GM12878 (cell line): ENCODE results near the gene NKX1-1. TPM values are rescaled to one million over a fixed set of nuclear protein-coding genes. Genes with fewer than 3 reads are reported as not detected.

Source experiments
- ATAC-seq: fragments of 200-7000 bp; cut with Tn5 transposase; 3 replicates; pipeline ENCODE4 v1.9.1; 2020; ENCODE audit warnings: mild to moderate bottlenecking, moderate library complexity
- BruUV-seq: library from RNA; stranded (reverse); fragments of 400-500 nt; replicated peaks from 2 replicates; lab custom pipeline; 2021; lab: Mats Ljungman, UMichigan
- CTCF ChIA-PET: fragments of 300-600 bp; sonication (Branson Sonifier 250); formaldehyde crosslinking; extraction: SDS; loops from one replicate; lab custom pipeline; 2021; ENCODE audit warnings: inconsistent platforms; lab: Yijun Ruan, JAX
- POLR2A ChIA-PET: fragments of 350-600 bp; formaldehyde crosslinking; extraction: SDS; loops from one replicate; lab custom pipeline; 2021; ENCODE audit warnings: inconsistent platforms; lab: Charles Lee
- RAD21 ChIA-PET: fragments of 300-600 bp; sonication (Branson Sonifier 250); formaldehyde crosslinking; loops from one replicate; lab custom pipeline; 2023; ENCODE audit warnings: antibody characterized with exemption; ENCODE audit not compliant: unreplicated experiment; lab: Charles Lee
- SMC1A ChIA-PET: fragments of 300-600 bp; sonication (Branson Sonifier 250); formaldehyde crosslinking; loops from one replicate; lab custom pipeline; 2023; ENCODE audit not compliant: unreplicated experiment, uncharacterized antibody; lab: Charles Lee
- DNase-seq: peaks from one replicate; pipeline ENCODE4 v3.0.0-alpha.2; 2011; ENCODE audit warnings: low read depth, low spot score
- FAIRE-seq: peaks from 3 replicates; lab custom pipeline; 2011; peaks lifted over from hg19 to GRCh38; lab: Jason Lieb, UNC
- H2AFZ ChIP-seq: 2 replicates; pipeline ENCODE4 v1.6.0; 2011; ENCODE audit warnings: low read depth, low read length, control low read depth; ENCODE audit not compliant: control insufficient read depth
- H3K27ac ChIP-seq: 2 replicates; pipeline ENCODE4 v1.5.1; 2011; ENCODE audit warnings: control low read depth; ENCODE audit not compliant: control insufficient read depth, insufficient read depth
- H3K27me3 ChIP-seq, 2 experiments: replicated peaks in 1 of 2; 2 replicates each; pipeline versions ENCODE4 v1.6.0 to v1.6.1; 2011; ENCODE audit warnings: low read length in 1 of 2; ENCODE audit not compliant: control insufficient read depth in 2 of 2, insufficient read depth in 2 of 2
- H3K36me3 ChIP-seq, 2 experiments: 2 replicates each; pipeline ENCODE4 v1.5.1; 2011; ENCODE audit warnings: low read length in 1 of 2; ENCODE audit not compliant: control insufficient read depth in 2 of 2, insufficient read depth in 2 of 2
- H3K4me1 ChIP-seq: 2 replicates; pipeline ENCODE4 v1.6.1; 2011; ENCODE audit warnings: mild to moderate bottlenecking, low read length, moderate library complexity, mixed read lengths; ENCODE audit not compliant: control insufficient read depth, insufficient read depth
- H3K4me2 ChIP-seq: 2 replicates; pipeline ENCODE4 v1.6.0; 2011; ENCODE audit warnings: control low read depth; ENCODE audit not compliant: control insufficient read depth, insufficient read depth
- H3K4me3 ChIP-seq: fragments of 200-600 bp; sonication (generic); 2 replicates; pipeline ENCODE4 v1.5.1; 2016
- H3K79me2 ChIP-seq: 2 replicates; pipeline ENCODE4 v1.6.0; 2011; ENCODE audit warnings: low read length; ENCODE audit not compliant: control insufficient read depth, insufficient read depth
- H3K9ac ChIP-seq: 2 replicates; pipeline ENCODE4 v1.8.0; 2011; ENCODE audit warnings: low read length, control low read depth, mixed read lengths; ENCODE audit not compliant: control insufficient read depth, insufficient read depth
- H3K9me3 ChIP-seq: replicated peaks from 3 replicates; pipeline ENCODE4 v1.5.1; 2011; ENCODE audit warnings: mild to moderate bottlenecking, low read length; ENCODE audit not compliant: control insufficient read depth, insufficient read depth
- H4K20me1 ChIP-seq: 2 replicates; pipeline ENCODE4 v1.6.0; 2011; ENCODE audit not compliant: control insufficient read depth, insufficient read depth
- CREB1 ChIP-seq: IDR thresholded peaks from 2 replicates; pipeline ENCODE4 v1.6.1; 2012; ENCODE audit warnings: low read depth, mild to moderate bottlenecking, inconsistent platforms
- NFXL1 ChIP-seq: fragments of 450-650 bp; IDR thresholded peaks from 2 replicates; pipeline ENCODE4 v1.6.1; 2017; ENCODE audit warnings: antibody characterized with exemption, mild to moderate bottlenecking, borderline replicate concordance
- POLR2A ChIP-seq: IDR thresholded peaks from 2 replicates; pipeline ENCODE4 v1.6.1; 2011; ENCODE audit warnings: low read depth, mild to moderate bottlenecking, low read length
- ZNF24 ChIP-seq: fragments of 450-650 bp; IDR thresholded peaks from 2 replicates; pipeline ENCODE4 v1.6.1; 2017; ENCODE audit warnings: antibody characterized with exemption, mild to moderate bottlenecking
- ZNF622 ChIP-seq: fragments of 450-650 bp; IDR thresholded peaks from 2 replicates; pipeline ENCODE4 v1.6.1; 2017; ENCODE audit warnings: mild to moderate bottlenecking, inconsistent platforms
- WGBS: methylation state at CpG from one replicate; pipeline ENCODE4 v1.1.6; 2016; ENCODE audit warnings: low lambda C conversion rate; ENCODE audit not compliant: insufficient replicate concordance, insufficient coverage; ENCODE audit errors: missing lambda C conversion rate; 5-methylcytosine and 5-hydroxymethylcytosine counted together
- in situ Hi-C: fragments of 300-500 bp; cut with MboI; formaldehyde crosslinking; loops from 9 replicates; pipeline ENCODE4 v1.14.3; 2018; ENCODE audit warnings: mixed read lengths
- intact Hi-C: fragments of 100-400 bp; cut with micrococcal nuclease; formaldehyde crosslinking; loops from one replicate; pipeline ENCODE4 v1.14.2; 2022; ENCODE audit not compliant: unreplicated experiment
- polyA plus RNA-seq, 11 experiments: library from polyadenylated mRNA; depleted of rRNA in 4 of 11; unstranded in 6 of 11; stranded (reverse) in 5 of 11; fragments of >200 nt; fragmentation: Nextera tagmentation in 4 of 11; fragmentation: Illumina TruSeq in 1 of 11; extraction: Ambion mirVana in 4 of 11; extraction: Trizol in 1 of 11; gene quantifications; 1 replicate in 1 of 11; 2 replicates in 10 of 11; pipeline versions ENCODE4 v1.2.1 to v1.2.3, GENCODE V29; 2011 to 2016; ENCODE audit warnings: inconsistent platforms in 2 of 11, missing spikeins in 2 of 11, low read depth in 1 of 11
- total RNA-seq, 4 experiments: library from RNA; depleted of rRNA in 3 of 4; stranded (reverse); fragments of >200 nt in 3 of 4; fragmentation: Illumina TruSeq in 1 of 4; extraction: Trizol in 1 of 4; gene quantifications; 2 replicates each; pipeline versions ENCODE4 v1.2.1 to v1.2.3, GENCODE V29; 2013 to 2021
- TF ChIP-seq, protein P1 (sequence below): IDR thresholded peaks from 2 replicates; pipeline ENCODE4 v1.6.1; 2012; ENCODE audit warnings: low read depth, low read length, improper control_type of control experiment
- TF ChIP-seq, protein P2 (sequence below): fragments of 450-650 bp; formaldehyde crosslinking; IDR thresholded peaks from 2 replicates; pipeline ENCODE4 v1.5.0; 2022; ENCODE audit warnings: mild to moderate bottlenecking, missing genetic modification characterization

Gene NKX1-1
- total and polyA plus RNA-seq, 10 of the 15 experiments (the other 5 are each of a cell fraction or from before 2014, with no cell fraction given): not detected

DNA sequence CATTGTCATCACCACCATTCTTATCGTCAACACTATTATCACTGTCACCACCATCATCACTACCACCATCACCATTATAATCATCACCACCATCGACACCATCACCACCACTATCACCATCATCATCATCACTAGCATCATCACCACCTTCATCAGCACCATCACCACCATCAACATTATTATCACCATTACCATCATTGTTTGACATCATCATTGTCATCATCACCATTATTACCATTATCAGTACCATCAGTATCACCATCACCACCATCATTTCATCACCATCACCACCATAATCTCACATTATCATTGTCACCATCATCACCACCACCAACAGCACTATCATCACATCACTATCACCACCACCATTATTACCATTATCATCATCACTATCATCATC lies 47.5 kb upstream of the NKX1-1 start:
- H3K9me3 ChIP-seq: no peaks in the 10 kb centered on the region; the same call in 2 of the 3 replicates
- TF ChIP-seq POLR2A (no peak), ZNF24 (no peak), NFXL1 (no peak), ZNF622 (no peak), CREB1 (no peak)
- TF ChIP-seq, protein P1, sequence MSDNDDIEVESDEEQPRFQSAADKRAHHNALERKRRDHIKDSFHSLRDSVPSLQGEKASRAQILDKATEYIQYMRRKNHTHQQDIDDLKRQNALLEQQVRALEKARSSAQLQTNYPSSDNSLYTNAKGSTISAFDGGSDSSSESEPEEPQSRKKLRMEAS: no peak
- TF ChIP-seq, protein P2, sequence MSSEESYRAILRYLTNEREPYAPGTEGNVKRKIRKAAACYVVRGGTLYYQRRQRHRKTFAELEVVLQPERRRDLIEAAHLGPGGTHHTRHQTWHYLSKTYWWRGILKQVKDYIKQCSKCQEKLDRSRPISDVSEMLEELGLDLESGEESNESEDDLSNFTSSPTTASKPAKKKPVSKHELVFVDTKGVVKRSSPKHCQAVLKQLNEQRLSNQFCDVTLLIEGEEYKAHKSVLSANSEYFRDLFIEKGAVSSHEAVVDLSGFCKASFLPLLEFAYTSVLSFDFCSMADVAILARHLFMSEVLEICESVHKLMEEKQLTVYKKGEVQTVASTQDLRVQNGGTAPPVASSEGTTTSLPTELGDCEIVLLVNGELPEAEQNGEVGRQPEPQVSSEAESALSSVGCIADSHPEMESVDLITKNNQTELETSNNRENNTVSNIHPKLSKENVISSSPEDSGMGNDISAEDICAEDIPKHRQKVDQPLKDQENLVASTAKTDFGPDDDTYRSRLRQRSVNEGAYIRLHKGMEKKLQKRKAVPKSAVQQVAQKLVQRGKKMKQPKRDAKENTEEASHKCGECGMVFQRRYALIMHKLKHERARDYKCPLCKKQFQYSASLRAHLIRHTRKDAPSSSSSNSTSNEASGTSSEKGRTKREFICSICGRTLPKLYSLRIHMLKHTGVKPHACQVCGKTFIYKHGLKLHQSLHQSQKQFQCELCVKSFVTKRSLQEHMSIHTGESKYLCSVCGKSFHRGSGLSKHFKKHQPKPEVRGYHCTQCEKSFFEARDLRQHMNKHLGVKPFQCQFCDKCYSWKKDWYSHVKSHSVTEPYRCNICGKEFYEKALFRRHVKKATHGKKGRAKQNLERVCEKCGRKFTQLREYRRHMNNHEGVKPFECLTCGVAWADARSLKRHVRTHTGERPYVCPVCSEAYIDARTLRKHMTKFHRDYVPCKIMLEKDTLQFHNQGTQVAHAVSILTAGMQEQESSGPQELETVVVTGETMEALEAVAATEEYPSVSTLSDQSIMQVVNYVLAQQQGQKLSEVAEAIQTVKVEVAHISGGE (CRISPR knock-in tag): no peak
- no peak for FAIRE-seq
- H3K4me1 ChIP-seq: no peaks in the 10 kb centered on the region
- no peak for ATAC-seq
- no peaks in the 10 kb centered on the region for H3K79me2 ChIP-seq
- ChIA-PET RAD21 (no interaction called here), CTCF (no interaction called here), SMC1A (no interaction called here), POLR2A (no interaction called here)
- H4K20me1 ChIP-seq: no peaks in the 10 kb centered on the region
- H3K27ac ChIP-seq: no peak overlapping the region
- no peak overlapping the region for H2AFZ ChIP-seq
- H3K36me3 ChIP-seq: no peaks in the 10 kb centered on the region
- 42% methylated on average over 2 of the region's 2 CpGs for WGBS
- no peak overlapping the region for H3K4me3 ChIP-seq
- in situ Hi-C loops (no loop called here), intact Hi-C loops (no loop called here)
- no peaks in the 10 kb centered on the region for H3K27me3 ChIP-seq
- H3K4me2 ChIP-seq: no peak overlapping the region
- H3K9ac ChIP-seq: no peak overlapping the region
- BruUV-seq: no TSS peak
- no peak for DNase-seq
